GM06990 (cell line): Measurements from ENCODE around the gene DNAH8.

Experiments used
- DNase-seq: peaks from one replicate; pipeline ENCODE4 v3.0.0-alpha.2; 2011; ENCODE audit not compliant: insufficient read length; ENCODE audit errors: extremely low read depth
- H3K27me3 ChIP-seq: replicated peaks from 2 replicates; pipeline ENCODE4 v1.6.0; 2011; ENCODE audit warnings: low read length; ENCODE audit not compliant: control insufficient read depth, insufficient read depth
- H3K36me3 ChIP-seq: 2 replicates; pipeline ENCODE4 v1.5.1; 2011; ENCODE audit warnings: low read length; ENCODE audit not compliant: control insufficient read depth, insufficient read depth
- H3K4me3 ChIP-seq: replicated peaks from 2 replicates; pipeline ENCODE4 v1.5.1; 2011; ENCODE audit warnings: low read depth, mild to moderate bottlenecking, control low read depth, low read length
- CTCF ChIP-seq: IDR thresholded peaks from 2 replicates; pipeline ENCODE4 v1.5.1; 2011; ENCODE audit warnings: low read length, control low read depth, mild to moderate bottlenecking, inconsistent platforms; ENCODE audit not compliant: insufficient read depth, poor library complexity, severe bottlenecking

DNAH8 gene

GRCh38 chr6:38968702-38969149 lies 253.6 kb downstream of the DNAH8 start:
- H3K36me3 ChIP-seq: no peaks in the 10 kb centered on the region
- no peak overlapping the region for H3K4me3 ChIP-seq
- no peak for TF ChIP-seq CTCF
- no peak for DNase-seq
- H3K27me3 ChIP-seq: no peaks in the 10 kb centered on the region

GRCh38 chr6:38973178-38974057 lies 258.3 kb downstream of the DNAH8 start:
- DNase-seq: peak; percentile 13
- H3K36me3 ChIP-seq: no peaks in the 10 kb centered on the region
- H3K4me3 ChIP-seq: no peak overlapping the region
- H3K27me3 ChIP-seq: no peaks in the 10 kb centered on the region
- peak; percentile 62 for TF ChIP-seq CTCF

- no peak for DNase-seq
- Histone ChIP-seq H3K27me3 (no peaks in the 10 kb centered on the region), H3K36me3 (no peaks in the 10 kb centered on the region), H3K4me3 (no peak overlapping the region)
- TF ChIP-seq CTCF: no peak
These were observed 259.5 kb downstream of the DNAH8 start for GRCh38 chr6:38974389-38975151.

- H3K27me3 ChIP-seq: no peaks in the 10 kb centered on the region
- H3K4me3 ChIP-seq: no peak overlapping the region
- no peaks in the 10 kb centered on the region for H3K36me3 ChIP-seq
- DNase-seq: no peak
- no peak for TF ChIP-seq CTCF
These were observed 260.5 kb downstream of the DNAH8 start for GRCh38 chr6:38975621-38976049.

- DNase-seq: no peak
- Histone ChIP-seq H3K4me3 (no peak overlapping the region), H3K27me3 (no peaks in the 10 kb centered on the region), H3K36me3 (no peaks in the 10 kb centered on the region)
- no peak for TF ChIP-seq CTCF
These were observed 260.9 kb downstream of the DNAH8 start for GRCh38 chr6:38976051-38976450.
